IPS DF 6.9 (cell line): ENCODE results near the gene GAB1.

ENCODE experiments used
- DNase-seq: peaks from one replicate; pipeline ENCODE4 v3.0.0-alpha.2; 2013; ENCODE audit warnings: low read depth, low spot score
- H3K27ac ChIP-seq: one replicate; pipeline ENCODE4 v1.5.1; 2013; ENCODE audit warnings: low read length, control low read depth
- H3K27me3 ChIP-seq: 2 replicates; pipeline ENCODE4 v1.6.1; 2013; ENCODE audit warnings: mild to moderate bottlenecking, low read length; ENCODE audit not compliant: control insufficient read depth, insufficient read depth
- H3K36me3 ChIP-seq: 2 replicates; pipeline ENCODE4 v1.6.1; 2013; ENCODE audit warnings: low read length; ENCODE audit not compliant: control insufficient read depth, insufficient read depth
- H3K4me1 ChIP-seq: 2 replicates; pipeline ENCODE4 v1.6.1; 2013; ENCODE audit warnings: low read length; ENCODE audit not compliant: control insufficient read depth, insufficient read depth
- H3K4me3 ChIP-seq: 2 replicates; pipeline ENCODE4 v1.5.1; 2013; ENCODE audit warnings: mild to moderate bottlenecking, low read length
- H3K9me3 ChIP-seq: 2 replicates; pipeline ENCODE4 v1.6.1; 2013; ENCODE audit warnings: low read length, inconsistent platforms; ENCODE audit not compliant: control insufficient read depth, insufficient read depth
- WGBS: extraction: QIAGEN DNeasy Blood & Tissue Kit; methylation state at CpG from one replicate; pipeline ENCODE4 v1.1.7; 2013; ENCODE audit warnings: mixed read lengths, missing lambda C conversion rate; ENCODE audit not compliant: insufficient read length, insufficient coverage; 5-methylcytosine and 5-hydroxymethylcytosine counted together

Gene GAB1

GRCh38 chr4:143477487-143477886 lies 140.8 kb downstream of the GAB1 start:
- Histone ChIP-seq H3K4me3 (no peak overlapping the region), H3K27ac (no peak overlapping the region), H3K9me3 (no peaks in the 10 kb centered on the region), H3K4me1 (0 out of 2 replicates have a peak, but pooled peaks cover 2% of the 10 kb centered on the region), H3K27me3 (no peaks in the 10 kb centered on the region), H3K36me3 (no peaks in the 10 kb centered on the region)
- no peak for DNase-seq
- no CpG with 5 or more reads among the region's 2 CpGs for WGBS

- Histone ChIP-seq H3K36me3 (no peaks in the 10 kb centered on the region), H3K4me3 (no peak overlapping the region), H3K9me3 (no peaks in the 10 kb centered on the region), H3K4me1 (0 out of 2 replicates have a peak, but pooled peaks cover 2% of the 10 kb centered on the region), H3K27me3 (no peaks in the 10 kb centered on the region), H3K27ac (no peak overlapping the region)
- no CpG with 5 or more reads among the region's 3 CpGs for WGBS
- DNase-seq, result no peak
Measured at GRCh38 chr4:143481361-143481760, 144.7 kb downstream of the GAB1 start.

DNA sequence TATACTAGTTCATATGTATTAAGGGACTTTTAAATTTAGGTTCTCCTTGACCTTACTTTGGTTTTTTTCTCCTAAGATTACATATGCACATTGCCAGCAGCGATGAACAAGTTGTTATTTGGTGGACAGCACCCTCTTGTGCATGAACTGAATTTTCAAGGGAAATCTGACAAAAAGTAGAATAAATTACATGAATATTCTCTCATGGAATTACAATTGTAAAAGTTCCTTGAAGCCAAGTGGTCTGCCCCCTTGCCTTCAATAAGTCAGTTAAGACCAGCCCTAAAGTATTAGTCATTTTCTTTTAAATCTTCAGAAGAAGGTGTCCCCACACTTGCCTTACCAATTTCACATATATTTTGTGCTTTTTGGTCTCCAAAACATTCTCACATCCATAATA lies 146.2 kb downstream of the GAB1 start:
- no peaks in the 10 kb centered on the region for H3K9me3 ChIP-seq
- H3K27me3 ChIP-seq, result no peaks in the 10 kb centered on the region
- H3K36me3 ChIP-seq, result no peaks in the 10 kb centered on the region
- no peak overlapping the region for H3K4me3 ChIP-seq
- H3K4me1 ChIP-seq, result no peaks in the 10 kb centered on the region
- no peak for DNase-seq
- no peak overlapping the region for H3K27ac ChIP-seq
- WGBS, result no CpG with 5 or more reads among the region's 1 CpG

DNA sequence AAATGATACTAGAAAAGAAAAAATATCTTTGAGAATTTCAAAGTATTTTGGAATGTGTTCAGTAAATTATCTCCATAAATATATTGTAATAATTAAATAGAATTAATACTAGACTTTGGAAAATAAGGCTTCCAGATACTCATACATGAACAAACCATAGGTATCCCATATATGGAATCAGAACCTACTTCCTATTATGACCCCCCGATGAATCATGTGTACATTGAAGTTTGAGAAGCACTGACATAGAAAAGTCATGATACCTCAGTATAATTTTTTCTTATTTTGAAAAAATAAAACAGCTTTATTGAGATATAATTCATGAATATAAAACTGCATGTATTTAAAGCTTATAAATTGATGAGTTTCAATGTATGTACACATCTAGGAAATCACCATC lies 149.6 kb downstream of the GAB1 start:
- Histone ChIP-seq H3K4me1 (no peaks in the 10 kb centered on the region), H3K36me3 (no peaks in the 10 kb centered on the region), H3K9me3 (no peaks in the 10 kb centered on the region), H3K27ac (no peak overlapping the region), H3K27me3 (no peaks in the 10 kb centered on the region), H3K4me3 (no peak overlapping the region)
- no CpG with 5 or more reads among the region's 1 CpG for WGBS
- DNase-seq, result no peak

GRCh38 chr4:143488687-143489086 lies 152.0 kb downstream of the GAB1 start:
- Histone ChIP-seq H3K4me1 (no peaks in the 10 kb centered on the region), H3K36me3 (no peaks in the 10 kb centered on the region), H3K27me3 (no peaks in the 10 kb centered on the region), H3K27ac (no peak overlapping the region), H3K4me3 (no peak overlapping the region), H3K9me3 (no peaks in the 10 kb centered on the region)
- WGBS, result no CpG with 5 or more reads among the region's 3 CpGs
- DNase-seq, result no peak

DNA sequence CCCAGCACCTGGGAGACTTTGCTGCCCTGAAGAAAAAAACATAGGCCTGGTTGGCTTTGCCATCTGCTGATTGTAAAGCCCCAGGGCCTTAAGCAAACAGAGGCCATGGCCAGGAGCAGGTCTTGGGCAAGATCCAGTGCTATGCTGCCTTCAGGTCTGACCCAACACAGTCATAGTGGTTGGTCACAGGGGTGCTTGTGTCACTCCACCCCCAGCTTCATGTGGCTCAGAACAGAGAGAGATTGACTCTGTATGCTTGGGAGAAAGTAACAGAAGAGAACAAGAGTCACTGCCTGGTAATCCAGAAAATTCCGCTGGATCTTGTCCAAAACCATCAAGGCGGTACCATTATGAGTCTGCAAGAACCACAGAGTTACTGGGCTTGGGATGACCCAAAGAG lies 152.4 kb downstream of the GAB1 start:
- Histone ChIP-seq H3K9me3 (no peaks in the 10 kb centered on the region), H3K27me3 (no peaks in the 10 kb centered on the region), H3K27ac (no peak overlapping the region), H3K4me3 (no peak overlapping the region), H3K4me1 (no peaks in the 10 kb centered on the region), H3K36me3 (no peaks in the 10 kb centered on the region)
- DNase-seq, result no peak
- no CpG with 5 or more reads among the region's 2 CpGs for WGBS

DNA sequence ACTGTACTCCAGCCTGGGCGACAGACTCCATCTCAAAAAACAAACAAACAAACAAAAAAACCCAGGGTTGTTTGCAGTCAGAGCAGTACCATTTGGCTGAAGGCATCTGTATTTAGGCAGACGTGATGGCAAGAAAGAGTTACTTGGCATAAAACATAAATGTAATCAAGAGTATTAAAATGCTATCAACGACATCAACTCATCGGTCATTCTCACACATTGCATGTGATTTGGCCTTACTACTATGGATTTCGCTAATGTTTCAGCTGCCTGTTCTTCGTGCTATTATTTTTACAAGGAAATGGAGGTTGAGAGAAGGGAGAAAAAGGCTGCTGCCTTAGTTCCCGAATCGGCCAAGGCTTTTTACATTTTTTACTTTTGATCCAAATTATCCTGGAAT lies 161.3 kb downstream of the GAB1 start:
- H3K27ac ChIP-seq, result no peak overlapping the region
- H3K4me3 ChIP-seq, result no peak overlapping the region
- no peak for DNase-seq
- no CpG with 5 or more reads among the region's 8 CpGs for WGBS
- H3K9me3 ChIP-seq, result no peaks in the 10 kb centered on the region
- no peaks in the 10 kb centered on the region for H3K4me1 ChIP-seq
- H3K27me3 ChIP-seq, result no peaks in the 10 kb centered on the region
- no peaks in the 10 kb centered on the region for H3K36me3 ChIP-seq

DNA sequence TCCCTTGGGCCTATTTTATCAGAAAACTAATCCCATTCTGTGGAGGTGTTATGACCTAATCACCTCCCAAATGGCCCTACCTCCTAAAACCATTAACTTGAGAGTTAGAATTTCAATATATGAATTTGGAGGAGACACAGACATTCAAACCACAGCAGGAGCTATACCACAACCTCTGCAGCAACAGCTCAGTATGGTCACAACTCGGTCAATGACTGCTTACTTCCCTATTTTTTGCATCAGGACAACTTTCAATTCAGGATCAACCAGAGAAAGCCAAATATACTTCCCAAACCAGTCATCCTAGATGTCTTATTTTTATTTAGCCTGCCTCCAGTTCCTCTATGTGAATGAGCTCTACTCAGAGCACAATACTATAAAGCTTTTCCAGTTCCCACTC lies 165.6 kb downstream of the GAB1 start:
- Histone ChIP-seq H3K36me3 (no peaks in the 10 kb centered on the region), H3K4me3 (no peak overlapping the region), H3K27me3 (no peaks in the 10 kb centered on the region), H3K9me3 (no peaks in the 10 kb centered on the region), H3K27ac (no peak overlapping the region), H3K4me1 (no peaks in the 10 kb centered on the region)
- no CpG with 5 or more reads among the region's 1 CpG for WGBS
- DNase-seq, result no peak

DNA sequence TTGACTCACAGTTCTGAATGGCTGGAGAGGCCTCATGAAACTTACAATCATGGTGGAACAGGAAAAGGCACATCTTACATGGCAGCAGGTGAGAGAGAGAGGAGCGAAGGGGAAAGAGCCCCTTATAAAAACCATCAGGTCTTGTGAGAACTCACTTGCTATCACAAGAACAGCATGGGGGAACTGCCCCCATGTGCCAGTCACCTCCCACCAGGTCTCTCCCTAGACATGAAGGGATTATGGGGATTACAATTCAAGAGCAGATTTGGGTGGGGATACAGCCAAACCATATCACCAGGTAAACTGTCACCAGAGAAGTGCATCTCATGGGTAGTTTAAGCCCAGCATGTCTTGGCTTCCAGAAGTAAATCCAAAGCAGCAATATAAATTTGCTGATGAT lies 169.4 kb downstream of the GAB1 start:
- Histone ChIP-seq H3K27me3 (no peaks in the 10 kb centered on the region), H3K27ac (no peak overlapping the region), H3K4me1 (no peaks in the 10 kb centered on the region), H3K36me3 (no peaks in the 10 kb centered on the region), H3K9me3 (no peaks in the 10 kb centered on the region), H3K4me3 (no peak overlapping the region)
- no CpG with 5 or more reads among the region's 1 CpG for WGBS
- no peak for DNase-seq

- no CpG with 5 or more reads among the region's 7 CpGs for WGBS
- Histone ChIP-seq H3K9me3 (no peaks in the 10 kb centered on the region), H3K4me3 (no peak overlapping the region), H3K36me3 (no peaks in the 10 kb centered on the region), H3K4me1 (no peaks in the 10 kb centered on the region), H3K27ac (no peak overlapping the region), H3K27me3 (no peaks in the 10 kb centered on the region)
- DNase-seq, result no peak
Measured at GRCh38 chr4:143511906-143512305, 175.2 kb downstream of the GAB1 start.

DNA sequence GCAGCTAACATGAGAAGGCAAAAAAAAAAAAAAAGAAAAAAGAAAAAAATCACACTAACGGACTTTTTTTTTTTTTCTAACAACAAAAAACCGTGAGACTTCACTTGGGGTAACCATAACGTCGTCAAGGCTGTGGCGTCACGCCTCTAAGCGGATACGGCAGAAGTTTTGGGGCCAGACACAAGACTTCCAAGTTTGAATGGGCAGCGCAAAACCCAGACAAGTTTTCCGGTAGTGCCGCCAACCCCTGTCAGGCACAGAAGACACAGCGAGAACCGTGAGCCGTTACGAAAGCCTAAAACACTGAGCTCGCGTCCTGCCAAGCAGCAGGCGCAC lies 176.3 kb downstream of the GAB1 start:
- Histone ChIP-seq H3K27me3 (no peaks in the 10 kb centered on the region), H3K27ac (no peak overlapping the region), H3K9me3 (no peaks in the 10 kb centered on the region), H3K4me3 (peak overlapping the region; percentile 88; the same call in 1 of the 2 replicates), H3K4me1 (no peaks in the 10 kb centered on the region), H3K36me3 (no peaks in the 10 kb centered on the region; the same call in 1 of the 2 replicates)
- no CpG with 5 or more reads among the region's 18 CpGs for WGBS
- no peak for DNase-seq
